Measurements from ENCODE around the gene CNKSR2. TPM values are rescaled to one million over a fixed set of nuclear protein-coding genes. Genes with fewer than 3 reads are reported as not detected.

Gene CNKSR2
- total RNA-seq (2021) (0.58 and 1.5 TPM in 2 replicates), Bru-seq, nascent RNA (percentile 24 among the genes with signal in this experiment), BruChase-seq, experiment 1, labeled RNA remaining after a 2-hour chase (percentile 16 among the genes with signal in this experiment), BruChase-seq, experiment 2, labeled RNA remaining after a 6-hour chase (percentile 17 among the genes with signal in this experiment)
- long read RNA-seq, result 0 reads

DNA sequence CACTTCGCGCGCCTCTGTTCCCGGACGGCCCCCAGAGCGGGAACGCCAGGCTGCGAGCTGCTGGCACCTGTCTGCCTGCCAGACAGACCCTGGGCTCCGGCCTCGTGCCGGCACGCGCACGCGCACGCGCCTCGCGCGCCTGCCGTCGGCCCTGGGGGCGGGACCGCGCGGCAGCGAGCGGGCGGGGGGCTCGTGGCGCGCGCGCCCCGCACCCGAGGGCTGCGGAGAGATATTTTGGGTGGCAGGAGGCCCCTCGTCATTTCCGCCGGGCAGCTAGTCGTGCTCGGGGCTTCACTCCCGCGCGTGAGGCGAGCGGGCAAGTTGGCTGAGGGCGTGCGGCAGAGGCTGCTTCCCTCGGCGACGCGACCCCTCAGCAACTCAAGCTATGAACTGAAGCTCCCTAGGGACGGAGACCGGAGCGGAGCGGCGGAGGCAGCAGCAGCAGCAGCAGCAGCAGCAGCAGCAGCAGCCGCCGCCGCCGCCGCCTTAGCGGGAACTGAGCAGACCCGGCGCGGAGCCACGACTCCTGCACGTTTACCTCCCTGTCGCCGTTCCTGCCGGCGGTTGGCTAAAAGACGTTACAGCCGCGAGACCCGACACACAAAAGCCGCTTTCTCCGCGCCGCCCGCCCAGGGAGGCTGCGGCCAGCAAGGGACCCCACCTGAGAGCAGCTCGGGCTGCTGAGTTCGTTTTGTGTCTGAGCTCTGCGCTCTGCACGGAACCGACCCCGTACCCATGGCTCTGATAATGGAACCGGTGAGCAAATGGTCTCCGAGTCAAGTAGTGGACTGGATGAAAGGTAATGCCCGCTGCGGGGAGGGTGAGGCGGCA is at the start of gene CNKSR2:
Gene CNKSR2, plus strand, starts transcription at position 256 of the 831 bp plus-strand sequence. Its CDS starts 480 bp downstream, at position 736.
- no peaks in the 10 kb centered on the region for H3F3A ChIP-seq (ENCODE audit: insufficient read depth, low read depth)
- DNase-seq, result peak in 1 of 2 experiments; percentile 53
- H2AFZ ChIP-seq, result peak within 1 kb of the TSS; percentile 79
- H3K27ac ChIP-seq, result no peak within 1 kb of the TSS
- no peaks in the 10 kb centered on the region for H3K36me3 ChIP-seq (ENCODE audit: low read depth)
- peaks cover 11% of the 10 kb centered on the region; the same call in 1 of the 2 replicates for H3K27me3 ChIP-seq (ENCODE audit: insufficient read depth, low read depth)
- no peaks in the 10 kb centered on the region for H3K4me1 ChIP-seq (replicated peaks; ENCODE audit: insufficient read depth)
- no peak; the same call in 1 of the 2 replicates for TF ChIP-seq EZH2 (IDR thresholded peaks at IDR 0.05; ENCODE audit: low read depth)
- TF ChIP-seq, protein P1, sequence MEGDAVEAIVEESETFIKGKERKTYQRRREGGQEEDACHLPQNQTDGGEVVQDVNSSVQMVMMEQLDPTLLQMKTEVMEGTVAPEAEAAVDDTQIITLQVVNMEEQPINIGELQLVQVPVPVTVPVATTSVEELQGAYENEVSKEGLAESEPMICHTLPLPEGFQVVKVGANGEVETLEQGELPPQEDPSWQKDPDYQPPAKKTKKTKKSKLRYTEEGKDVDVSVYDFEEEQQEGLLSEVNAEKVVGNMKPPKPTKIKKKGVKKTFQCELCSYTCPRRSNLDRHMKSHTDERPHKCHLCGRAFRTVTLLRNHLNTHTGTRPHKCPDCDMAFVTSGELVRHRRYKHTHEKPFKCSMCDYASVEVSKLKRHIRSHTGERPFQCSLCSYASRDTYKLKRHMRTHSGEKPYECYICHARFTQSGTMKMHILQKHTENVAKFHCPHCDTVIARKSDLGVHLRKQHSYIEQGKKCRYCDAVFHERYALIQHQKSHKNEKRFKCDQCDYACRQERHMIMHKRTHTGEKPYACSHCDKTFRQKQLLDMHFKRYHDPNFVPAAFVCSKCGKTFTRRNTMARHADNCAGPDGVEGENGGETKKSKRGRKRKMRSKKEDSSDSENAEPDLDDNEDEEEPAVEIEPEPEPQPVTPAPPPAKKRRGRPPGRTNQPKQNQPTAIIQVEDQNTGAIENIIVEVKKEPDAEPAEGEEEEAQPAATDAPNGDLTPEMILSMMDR (conservative IDR thresholded peaks at IDR 0.05), result no peak
- no TSS peak for BruUV-seq (replicated peaks)
- intact Hi-C loops (cut with micrococcal nuclease; ENCODE audit: unreplicated experiment), result no loop called here
- POLR2A ChIA-PET (ENCODE audit: unreplicated experiment), result no interaction called here
- peak within 1 kb of the TSS; percentile 56; the same call in 1 of the 2 replicates for H3K4me3 ChIP-seq
- CTCF ChIA-PET, result no interaction called here
- H3K4me2 ChIP-seq, result peak within 1 kb of the TSS; percentile 75
- H3K79me2 ChIP-seq (ENCODE audit: low read depth), result no peaks in the 10 kb centered on the region
- H3K9me2 ChIP-seq (ENCODE audit: insufficient read depth), result no peaks in the 10 kb centered on the region
- H4K20me1 ChIP-seq (ENCODE audit: insufficient read depth), result no peaks in the 10 kb centered on the region
- H3K9me3 ChIP-seq (ENCODE audit: insufficient read depth, low read depth), result no peaks in the 10 kb centered on the region

DNA sequence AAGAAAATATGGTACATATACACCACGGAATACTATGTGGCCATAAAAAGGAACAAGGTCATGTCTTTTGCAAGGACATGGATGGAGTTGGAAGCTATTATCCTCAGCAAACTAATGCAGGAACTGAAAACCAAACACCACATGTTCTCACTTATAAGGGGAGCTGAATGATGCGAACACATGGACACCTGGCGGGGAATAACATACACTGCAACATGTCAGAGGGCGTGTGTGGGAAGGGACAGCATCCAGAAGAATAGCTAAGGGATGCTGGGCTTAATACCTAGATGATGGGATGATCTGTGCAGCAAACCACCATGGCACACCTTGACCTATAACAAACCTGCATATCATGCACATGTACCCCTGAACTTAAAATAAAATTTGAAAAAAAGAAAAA is 19.5 kb upstream of the CNKSR2 start:
- CTCF ChIA-PET, result interaction anchor here (1.1 kb wide), 1 partner anchor 371 kb away, joined by 3 read pairs; no protein-coding TSS in a partner anchor
- BruUV-seq (replicated peaks), result no TSS peak
- intact Hi-C loops (cut with micrococcal nuclease; ENCODE audit: unreplicated experiment), result no loop called here

DNA sequence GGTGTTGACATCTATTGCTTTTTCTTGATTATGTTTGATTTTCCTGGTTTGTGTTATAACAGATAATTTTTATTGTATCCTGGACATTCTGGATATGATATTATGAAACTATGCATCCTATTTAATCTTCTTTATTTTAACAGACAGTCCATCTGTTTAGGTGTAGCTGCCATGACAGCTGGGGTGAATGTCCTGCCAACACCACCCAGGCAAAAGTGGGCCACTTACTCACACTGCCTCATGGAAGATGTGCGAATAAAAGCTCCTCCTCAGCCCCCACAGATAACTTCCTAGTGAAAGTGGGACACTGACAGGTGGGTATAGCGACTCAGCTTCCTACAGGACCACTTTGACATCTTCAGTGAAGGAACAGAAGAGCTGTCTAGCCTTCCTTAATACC is 18.4 kb upstream of the CNKSR2 start:
- Histone ChIP-seq H3F3A (ENCODE audit: insufficient read depth, low read depth) (no peaks in the 10 kb centered on the region), H3K27ac (no peak overlapping the region), H3K36me3 (ENCODE audit: low read depth) (no peaks in the 10 kb centered on the region), H3K4me3 (no peak overlapping the region), H3K9me3 (ENCODE audit: insufficient read depth, low read depth) (no peaks in the 10 kb centered on the region), H4K20me1 (ENCODE audit: insufficient read depth) (no peaks in the 10 kb centered on the region), H2AFZ (no peak overlapping the region), H3K4me1 (replicated peaks; ENCODE audit: insufficient read depth) (no peaks in the 10 kb centered on the region), H3K79me2 (ENCODE audit: low read depth) (no peaks in the 10 kb centered on the region), H3K27me3 (ENCODE audit: insufficient read depth, low read depth) (no peaks in the 10 kb centered on the region), H3K9me2 (ENCODE audit: insufficient read depth) (no peaks in the 10 kb centered on the region), H3K4me2 (no peak overlapping the region)
- ChIA-PET POLR2A (ENCODE audit: unreplicated experiment) (no interaction called here), CTCF (no interaction called here)
- intact Hi-C loops (cut with micrococcal nuclease; ENCODE audit: unreplicated experiment), result no loop called here
- no peak for DNase-seq
- TF ChIP-seq EZH2 (IDR thresholded peaks at IDR 0.05; ENCODE audit: low read depth), result no peak
- TF ChIP-seq, protein P1 (conservative IDR thresholded peaks at IDR 0.05), result no peak
- BruUV-seq (replicated peaks), result no TSS peak

More for the DNA sequence above, 19.5 kb upstream of the CNKSR2 start:
- Histone ChIP-seq H3K4me3 (no peak overlapping the region), H3K9me3 (ENCODE audit: insufficient read depth, low read depth) (no peaks in the 10 kb centered on the region), H3K4me2 (no peak overlapping the region), H3K27me3 (ENCODE audit: insufficient read depth, low read depth) (no peaks in the 10 kb centered on the region), H2AFZ (no peak overlapping the region), H3K79me2 (ENCODE audit: low read depth) (no peaks in the 10 kb centered on the region), H3K36me3 (ENCODE audit: low read depth) (no peaks in the 10 kb centered on the region), H3K4me1 (replicated peaks; ENCODE audit: insufficient read depth) (no peaks in the 10 kb centered on the region), H4K20me1 (ENCODE audit: insufficient read depth) (no peaks in the 10 kb centered on the region), H3K9me2 (ENCODE audit: insufficient read depth) (no peaks in the 10 kb centered on the region), H3F3A (ENCODE audit: insufficient read depth, low read depth) (no peaks in the 10 kb centered on the region), H3K27ac (no peak overlapping the region)
- no peak for DNase-seq
- POLR2A ChIA-PET (ENCODE audit: unreplicated experiment), result no interaction called here
- no peak for TF ChIP-seq EZH2 (IDR thresholded peaks at IDR 0.05; ENCODE audit: low read depth)
- TF ChIP-seq, protein P1 (conservative IDR thresholded peaks at IDR 0.05), result peak; percentile 25; the same call in 1 of the 2 replicates
